GM18858 (cell line): ENCODE data around the gene NSA2.
"Not testable (repeated sequence)": the region's sequence is repeated elsewhere in the genome, so short reads cannot be mapped to it uniquely, and the experiment has no call there.

ENCODE experiments used
- ATAC-seq: cut with Tn5 transposase; IDR thresholded peaks from one replicate; pipeline ENCODE4 v1.9.1; 2021; ENCODE audit not compliant: unreplicated experiment

Gene NSA2

DNA sequence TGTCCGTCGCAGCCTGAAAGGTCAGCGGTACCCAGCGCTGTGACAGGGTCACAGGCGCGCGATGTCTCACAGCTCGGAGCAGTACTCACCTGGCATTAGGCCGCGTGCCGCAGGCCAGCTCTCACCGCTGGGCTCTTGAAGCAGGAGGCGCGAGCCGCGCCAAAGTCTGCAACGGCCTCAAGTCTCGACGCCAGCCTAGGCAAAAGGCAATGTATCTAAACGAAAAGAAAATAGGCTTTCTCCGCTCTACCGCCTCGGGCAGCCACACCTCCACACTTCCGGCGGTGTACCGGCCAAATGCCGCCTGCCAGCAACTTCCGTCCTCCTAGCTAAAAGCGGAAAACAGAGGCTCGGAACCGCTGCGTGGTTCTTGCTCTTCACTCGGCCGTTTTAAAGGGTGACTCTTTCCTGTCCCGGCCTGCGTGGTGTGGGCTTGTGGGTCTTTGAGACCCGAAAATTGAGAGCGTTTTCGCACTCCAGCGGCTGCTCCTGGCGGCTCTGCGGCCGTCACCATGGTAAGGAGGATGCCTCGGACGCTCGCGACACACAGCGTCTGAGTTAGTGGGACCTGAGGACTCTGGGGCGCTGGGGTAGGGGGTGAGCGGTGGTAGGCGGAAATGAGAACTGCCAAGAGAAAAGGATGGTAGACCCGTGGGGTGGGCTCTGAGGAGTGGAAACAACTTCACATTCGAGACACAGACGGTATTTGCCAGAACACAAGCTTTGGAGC is at the start of gene NSA2, which contains the start of gene GFM2:
Gene NSA2, plus strand, starts transcription at position 401 of the 730 bp plus-strand sequence. Its CDS starts 112 bp downstream, at position 513.
Gene GFM2, minus strand, starts transcription at position 269 of the 730 bp plus-strand sequence. CDS start 3,375 bp downstream, outside the sequence.
- ATAC-seq: peak; percentile 79

- ATAC-seq: no peak
Observed at GRCh38 chr5:74717596-74717995, 49.5 kb upstream of the NSA2 start.

GRCh38 chr5:74722271-74722670 is 44.8 kb upstream of the NSA2 start:
- ATAC-seq: no peak

DNA sequence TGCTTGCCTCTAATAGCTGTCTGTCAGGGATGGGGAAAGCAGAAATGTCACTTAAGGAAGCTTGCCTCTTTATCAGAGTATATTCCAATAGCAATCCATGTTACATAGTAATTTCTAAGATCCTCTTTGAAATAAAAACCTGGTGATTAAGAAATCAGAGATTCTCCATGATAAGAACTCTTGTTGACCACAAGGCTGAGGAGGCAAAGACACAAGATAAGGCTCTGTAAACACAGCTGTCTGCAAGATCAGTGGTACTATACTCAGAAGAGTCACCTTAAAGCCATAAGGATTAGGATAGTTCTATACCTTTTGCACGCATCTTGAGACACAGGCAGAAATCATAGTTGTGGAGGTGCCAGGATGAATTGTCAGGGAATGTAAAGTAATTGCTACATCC is 41.7 kb upstream of the NSA2 start:
- ATAC-seq: no peak

DNA sequence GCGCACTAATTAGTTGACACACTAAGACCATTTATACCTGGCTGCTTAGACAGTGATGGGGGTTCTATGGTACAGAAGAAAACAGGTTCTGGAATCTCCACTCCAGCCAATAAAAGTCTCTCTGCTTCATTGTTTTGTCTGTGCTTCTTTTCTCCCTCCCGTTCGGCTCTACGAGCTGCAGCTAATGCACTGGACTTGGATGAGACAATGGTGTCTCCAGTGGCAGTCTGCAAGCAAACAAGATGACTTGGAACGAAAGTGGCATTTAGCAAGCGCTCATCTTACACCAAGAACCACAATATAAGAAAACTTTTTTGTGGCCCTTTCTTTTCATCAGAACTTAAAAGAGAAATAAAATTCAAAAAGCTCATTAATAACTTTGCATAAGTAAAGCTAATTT is 30.3 kb upstream of the NSA2 start:
- no peak for ATAC-seq

- ATAC-seq: no peak
Observed at GRCh38 chr5:74738406-74738805, 28.6 kb upstream of the NSA2 start.

DNA sequence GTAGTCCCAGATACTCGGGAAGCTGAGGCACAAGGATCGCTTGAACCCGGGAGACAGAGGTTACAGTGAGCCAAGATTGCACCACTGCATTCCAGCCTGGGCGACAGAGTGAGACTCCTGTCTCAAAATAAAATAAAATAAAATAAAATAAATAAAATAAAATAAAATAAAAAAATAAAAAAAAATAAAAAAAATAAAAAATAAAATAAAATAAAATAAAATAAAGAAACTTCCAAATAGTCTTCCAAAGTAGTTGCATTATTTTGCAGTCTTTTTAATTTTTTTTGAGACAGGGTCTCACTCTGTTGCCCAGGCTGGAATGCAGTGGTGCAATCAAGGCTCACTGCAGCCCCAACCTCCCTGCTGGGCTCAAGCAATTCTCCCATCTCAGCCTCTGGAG is 18.3 kb upstream of the NSA2 start:
- not testable (repeated sequence) for ATAC-seq

- no peak for ATAC-seq
Observed at GRCh38 chr5:74761241-74761640, 5.8 kb upstream of the NSA2 start.

- ATAC-seq: no peak
Observed at GRCh38 chr5:74762599-74762998, 4.5 kb upstream of the NSA2 start.

- ATAC-seq: no peak
Observed at GRCh38 chr5:74763504-74763903, 3.5 kb upstream of the NSA2 start.

- ATAC-seq: no peak
Observed at GRCh38 chr5:74765201-74765600, 1.8 kb upstream of the NSA2 start.

GRCh38 chr5:74765929-74766328 is 1.1 kb upstream of the NSA2 start:
- no peak for ATAC-seq

DNA sequence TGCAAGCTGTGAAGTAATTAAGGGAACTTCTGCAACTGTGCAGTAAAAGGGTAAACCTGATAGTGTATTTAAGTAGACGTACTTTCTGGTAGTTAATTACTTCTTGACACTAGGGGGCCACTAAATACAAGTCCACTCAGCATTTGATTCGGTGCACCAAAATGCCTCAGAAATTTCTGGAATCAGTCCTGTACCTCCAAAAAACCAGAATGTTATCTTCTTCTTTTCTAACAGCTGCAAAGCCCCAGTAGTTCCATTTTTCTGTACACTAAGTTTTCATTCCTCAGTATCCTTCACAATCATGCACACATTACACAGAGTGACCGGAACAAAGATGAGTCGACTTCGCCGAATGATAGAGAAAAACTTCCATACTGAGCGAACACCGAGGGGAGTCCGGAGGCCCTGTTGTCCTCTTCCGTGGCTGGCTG is 616 bp upstream of the NSA2 start:
- peak; percentile 24 for ATAC-seq

DNA sequence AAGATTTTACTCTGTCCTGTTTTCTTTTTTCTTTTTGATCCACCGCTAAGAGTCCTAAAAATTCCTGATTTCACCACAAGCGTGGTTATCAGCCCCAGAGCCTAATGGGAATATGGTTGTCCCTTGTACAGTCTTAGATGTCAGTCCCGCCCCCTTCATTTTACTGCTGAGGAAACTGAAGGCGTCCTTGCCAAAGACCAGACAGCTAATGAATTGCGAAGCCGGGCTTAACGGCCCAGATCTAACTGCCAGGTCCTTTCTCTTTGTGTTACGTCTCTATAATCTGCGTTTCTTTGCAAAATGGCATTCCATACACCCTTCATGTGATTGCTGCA is 497 bp downstream of the NSA2 start:
- peak; percentile 12 for ATAC-seq

- no peak for ATAC-seq
Observed at GRCh38 chr5:74772359-74772758, 5.3 kb downstream of the NSA2 start.

DNA sequence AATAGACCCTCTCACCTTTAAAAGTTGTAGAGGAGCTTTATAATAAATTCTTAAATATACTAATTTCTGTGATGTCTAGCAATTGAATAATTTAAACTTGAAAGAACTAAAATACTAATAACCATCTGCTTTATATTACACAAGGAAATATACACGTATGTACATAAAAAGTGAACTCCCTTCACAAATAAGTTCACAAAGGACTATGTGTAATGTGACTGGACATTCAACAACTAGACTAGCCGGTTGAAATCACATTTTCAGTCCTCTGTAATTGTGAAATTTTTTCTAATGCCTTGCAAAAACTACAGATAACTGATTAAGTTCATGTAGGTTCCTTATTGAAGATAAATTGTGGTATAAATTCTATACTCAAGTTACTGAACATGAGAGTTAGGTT is 11.6 kb downstream of the NSA2 start:
- ATAC-seq: no peak

- ATAC-seq: no peak
Observed at GRCh38 chr5:74786851-74787250, 19.8 kb downstream of the NSA2 start.

DNA sequence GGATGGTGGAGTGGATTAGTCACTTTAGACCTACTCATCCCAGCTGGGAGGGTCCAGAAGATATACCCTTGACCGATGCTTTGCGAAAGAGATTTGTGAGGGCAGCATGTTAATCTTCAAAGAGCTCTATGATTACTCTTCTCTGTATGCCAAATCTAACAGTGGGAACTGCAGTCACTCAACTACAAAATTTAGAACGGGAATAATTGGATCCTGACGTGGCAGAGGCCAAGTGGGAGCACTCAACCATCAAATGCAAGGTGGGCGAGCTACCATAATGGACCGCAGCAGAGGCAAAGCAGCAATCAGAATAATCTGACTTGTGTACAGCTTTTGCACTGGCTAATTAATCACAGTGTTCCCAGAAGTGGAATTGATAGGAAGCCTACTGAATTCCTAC is 20.4 kb downstream of the NSA2 start:
- no peak for ATAC-seq

GRCh38 chr5:74791669-74792068 is 24.6 kb downstream of the NSA2 start:
- ATAC-seq: not testable (repeated sequence)

DNA sequence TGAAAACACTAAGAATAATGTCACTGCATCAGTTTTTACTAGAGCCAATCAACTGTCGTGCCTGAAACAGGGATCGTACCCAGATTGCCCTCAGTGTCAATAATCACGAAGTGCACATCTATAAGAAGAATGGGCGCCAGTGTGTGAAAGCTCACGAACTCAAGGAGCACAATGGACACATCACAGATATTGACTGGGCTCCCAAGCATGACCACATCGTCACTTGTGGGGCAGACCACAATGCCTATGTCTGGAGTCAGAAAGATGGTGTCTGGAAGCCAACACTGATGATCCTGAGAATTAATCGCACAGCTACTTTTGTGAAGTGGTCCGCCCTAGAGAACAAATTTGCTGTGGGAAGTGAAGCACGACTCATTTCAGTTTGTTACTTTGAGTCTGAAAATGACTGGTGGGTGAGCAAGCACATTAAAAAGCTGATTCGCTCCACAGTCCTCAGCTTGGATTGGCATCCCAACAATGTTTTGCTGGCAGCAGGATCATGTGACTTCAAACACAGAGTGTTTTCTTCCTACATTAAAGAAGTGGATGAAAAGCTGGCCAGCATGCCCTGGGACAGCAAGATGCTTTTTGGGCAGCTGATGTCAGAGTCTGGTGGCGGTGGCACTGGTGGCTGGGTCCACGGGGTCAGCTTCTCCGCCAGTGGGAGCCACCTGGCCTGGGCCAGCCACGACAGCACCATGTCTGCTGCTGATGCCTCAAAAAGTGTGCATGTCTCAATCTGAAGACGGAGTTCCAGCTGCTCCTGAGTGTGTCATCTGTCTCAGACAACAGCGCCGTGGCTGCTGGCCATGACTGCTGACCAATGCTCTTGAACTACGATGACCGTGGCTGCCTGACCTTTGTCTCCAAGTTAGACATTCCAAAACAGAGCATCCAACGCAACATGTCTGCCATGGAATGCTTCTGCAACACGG is 32.2 kb downstream of the NSA2 start:
- no peak for ATAC-seq

GRCh38 chr5:74801197-74801596 is 34.1 kb downstream of the NSA2 start:
- no peak for ATAC-seq

- ATAC-seq: no peak
Observed at GRCh38 chr5:74801941-74802340, 34.9 kb downstream of the NSA2 start.
